Esophagus squamous epithelium (tissue), 4 donors: ENCODE results near the gene PLEKHH1.

Experiments
- POLR2A ChIP-seq, 4 donors: fragments of 450-650 bp; IDR thresholded peaks; one replicate each; pipeline ENCODE4 v1.6.1; 2017; ENCODE audit warnings: antibody characterized with exemption in 4 of 4, mild to moderate bottlenecking in 4 of 4, moderate library complexity in 3 of 4
- TF ChIP-seq, protein P1 (sequence below), 6 experiments: fragments of 450-650 bp in 4 of 6; fragments of 200-600 bp in 2 of 6; sonication (generic) in 2 of 6; IDR thresholded peaks; one replicate each; pipeline ENCODE4 v1.5.1; 2016 to 2019; ENCODE audit warnings: antibody characterized with exemption in 6 of 6, mild to moderate bottlenecking in 4 of 6, moderate library complexity in 4 of 6

DNA sequence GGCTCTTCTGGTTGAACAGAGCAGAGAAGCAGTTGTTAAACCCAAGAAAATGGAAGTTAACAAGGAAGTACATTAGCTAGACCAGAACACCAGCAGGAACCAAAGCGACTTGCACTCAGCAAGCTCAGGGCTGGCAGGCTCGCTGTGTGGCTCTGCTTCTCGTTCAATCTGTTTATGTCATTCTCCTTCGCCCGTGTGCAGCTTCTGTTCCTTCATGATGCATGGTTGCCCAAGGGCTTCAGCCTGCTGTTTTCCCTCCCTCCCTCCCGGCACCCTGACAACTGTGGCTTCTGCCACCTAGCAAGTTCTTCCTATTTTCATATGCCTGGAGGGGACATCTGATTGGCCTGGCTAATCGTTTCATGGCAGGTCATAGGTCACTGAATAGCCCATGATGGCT lies 41.7 kb downstream of the PLEKHH1 start:
- TF ChIP-seq, protein P1, sequence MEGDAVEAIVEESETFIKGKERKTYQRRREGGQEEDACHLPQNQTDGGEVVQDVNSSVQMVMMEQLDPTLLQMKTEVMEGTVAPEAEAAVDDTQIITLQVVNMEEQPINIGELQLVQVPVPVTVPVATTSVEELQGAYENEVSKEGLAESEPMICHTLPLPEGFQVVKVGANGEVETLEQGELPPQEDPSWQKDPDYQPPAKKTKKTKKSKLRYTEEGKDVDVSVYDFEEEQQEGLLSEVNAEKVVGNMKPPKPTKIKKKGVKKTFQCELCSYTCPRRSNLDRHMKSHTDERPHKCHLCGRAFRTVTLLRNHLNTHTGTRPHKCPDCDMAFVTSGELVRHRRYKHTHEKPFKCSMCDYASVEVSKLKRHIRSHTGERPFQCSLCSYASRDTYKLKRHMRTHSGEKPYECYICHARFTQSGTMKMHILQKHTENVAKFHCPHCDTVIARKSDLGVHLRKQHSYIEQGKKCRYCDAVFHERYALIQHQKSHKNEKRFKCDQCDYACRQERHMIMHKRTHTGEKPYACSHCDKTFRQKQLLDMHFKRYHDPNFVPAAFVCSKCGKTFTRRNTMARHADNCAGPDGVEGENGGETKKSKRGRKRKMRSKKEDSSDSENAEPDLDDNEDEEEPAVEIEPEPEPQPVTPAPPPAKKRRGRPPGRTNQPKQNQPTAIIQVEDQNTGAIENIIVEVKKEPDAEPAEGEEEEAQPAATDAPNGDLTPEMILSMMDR (IDR thresholded peaks at IDR 0.05) = no peak
- TF ChIP-seq POLR2A (IDR thresholded peaks at IDR 0.05) = no peak
